Liver (tissue), 3 donors: ENCODE data around the gene VWF.

Experiments used
- CTCF ChIP-seq: fragments of 150-350 bp; IDR thresholded peaks from 2 replicates; pipeline ENCODE4 v1.5.1; 2017; ENCODE audit warnings: improper control_type of control experiment, low read depth, low read length; ENCODE audit not compliant: missing input control
- HNF4G ChIP-seq: IDR thresholded peaks from 2 replicates; pipeline ENCODE4 v1.6.1; 2016; ENCODE audit warnings: antibody characterized with exemption
- MAX ChIP-seq: IDR thresholded peaks from 2 replicates; pipeline ENCODE4 v1.6.1; 2016; ENCODE audit warnings: antibody characterized with exemption
- RAD21 ChIP-seq, 2 donors: IDR thresholded peaks; 2 replicates each; pipeline ENCODE4 v1.6.1; 2016; ENCODE audit warnings: antibody characterized with exemption in 2 of 2, mild to moderate bottlenecking in 2 of 2
- TAF1 ChIP-seq: conservative IDR thresholded peaks from 2 replicates; pipeline ENCODE4 v1.6.1; 2016; ENCODE audit warnings: antibody characterized with exemption, mild to moderate bottlenecking
- YY1 ChIP-seq: IDR thresholded peaks from 2 replicates; pipeline ENCODE4 v1.6.1; 2016; ENCODE audit warnings: antibody characterized with exemption, mild to moderate bottlenecking
- donor health status: healthy.
- donor health status: healthy.

- TF ChIP-seq CTCF (no peak), YY1 (peak; percentile 69), TAF1 (no peak), RAD21 (IDR thresholded peaks at IDR 0.05) (peak; percentile 27 to 52), MAX (no peak), HNF4G (no peak)
These were observed 51.0 kb downstream of the VWF start for GRCh38 chr12:6073426-6073825.
